A549 treated with CORT108297 at 1 μM for 4 hours (cell line): Measurements from ENCODE around the gene ELF3. TPM values are rescaled to one million over a fixed set of nuclear protein-coding genes. Genes with fewer than 3 reads are reported as not detected.

Experiments used
- total RNA-seq: library from RNA; stranded (reverse); fragments of 200-300 nt; extraction: Qiagen RNA extraction; gene quantifications from 5 replicates; pipeline ENCODE4 v1.2.3, GENCODE V29; 2022

Gene ELF3
- total RNA-seq = 183 to 288 TPM (median 257 TPM) in 5 replicates

DNA sequence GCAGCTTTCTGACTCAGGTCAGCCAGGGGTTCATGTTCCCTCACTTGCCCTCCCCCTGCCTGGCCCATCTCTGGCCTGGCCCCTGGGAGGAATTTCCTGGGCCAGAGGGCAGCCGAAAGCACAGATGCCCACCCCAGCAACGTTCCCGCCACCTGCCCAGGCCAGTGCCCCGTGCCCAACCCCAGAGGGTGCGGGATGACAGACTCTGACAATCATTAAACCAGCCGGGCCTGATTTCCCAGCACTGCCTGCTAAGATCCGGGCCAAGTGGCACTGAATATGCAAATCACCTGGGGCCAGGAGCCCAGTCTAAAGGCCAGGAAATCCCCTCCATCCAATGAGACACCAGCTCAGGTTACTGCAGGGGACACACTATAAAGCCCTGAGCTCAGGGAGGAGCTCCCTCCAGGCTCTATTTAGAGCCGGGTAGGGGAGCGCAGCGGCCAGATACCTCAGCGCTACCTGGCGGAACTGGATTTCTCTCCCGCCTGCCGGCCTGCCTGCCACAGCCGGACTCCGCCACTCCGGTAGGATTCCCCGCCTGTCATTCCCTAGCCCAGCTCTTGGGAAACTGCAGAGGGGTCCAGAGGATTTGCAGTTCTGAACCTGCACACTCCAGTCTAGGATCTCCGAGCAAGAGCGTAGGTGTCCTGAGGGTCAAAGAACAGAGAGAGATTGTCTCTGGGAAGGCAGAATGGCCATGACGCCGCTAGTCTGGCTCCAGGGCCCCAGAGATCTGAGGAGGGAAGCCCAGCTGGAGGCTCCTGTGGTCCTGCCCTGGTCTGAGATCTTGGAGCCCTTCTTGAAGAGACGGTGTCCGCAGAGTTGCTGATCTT lies at the start of gene ELF3:
Gene ELF3 (plus strand): TSS at position 408 of the 836 bp plus-strand sequence. CDS start 550 bp downstream, outside the sequence.

DNA sequence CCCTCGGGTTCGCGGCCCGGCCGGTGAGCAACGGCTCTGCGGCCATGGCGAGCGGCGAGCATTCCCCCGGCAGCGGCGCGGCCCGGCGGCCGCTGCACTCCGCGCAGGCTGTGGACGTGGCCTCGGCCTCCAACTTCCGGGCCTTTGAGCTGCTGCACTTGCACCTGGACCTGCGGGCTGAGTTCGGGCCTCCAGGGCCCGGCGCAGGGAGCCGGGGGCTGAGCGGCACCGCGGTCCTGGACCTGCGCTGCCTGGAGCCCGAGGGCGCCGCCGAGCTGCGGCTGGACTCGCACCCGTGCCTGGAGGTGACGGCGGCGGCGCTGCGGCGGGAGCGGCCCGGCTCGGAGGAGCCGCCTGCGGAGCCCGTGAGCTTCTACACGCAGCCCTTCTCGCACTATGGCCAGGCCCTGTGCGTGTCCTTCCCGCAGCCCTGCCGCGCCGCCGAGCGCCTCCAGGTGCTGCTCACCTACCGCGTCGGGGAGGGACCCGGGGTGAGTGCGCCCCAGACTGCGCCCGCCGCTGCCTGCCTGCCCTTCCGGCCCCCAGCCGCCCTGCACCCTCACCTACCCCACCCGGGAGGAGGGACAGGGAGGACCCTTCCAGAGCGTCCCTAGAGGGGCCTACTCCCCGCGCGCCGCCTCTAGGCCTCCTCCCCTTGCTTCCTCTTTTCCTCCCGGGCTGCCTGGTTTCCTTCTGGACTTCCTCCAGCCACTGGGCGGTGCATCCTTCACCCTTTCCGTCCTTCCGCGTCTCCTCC lies 27.6 kb upstream of the ELF3 start, which contains the start of gene RNPEP:
Gene RNPEP (plus strand): TSS at position 26 of the 757 bp plus-strand sequence. CDS start 19 bp downstream, at position 45.

Other genes with a start within 250 kb of the ELF3 start
- 24.9 to 42.6 TPM (median 41.7 TPM) in 5 replicates for gene IPO9, start 181.4 kb upstream of the ELF3 start, total RNA-seq
- 10.7 to 19.4 TPM (median 17.9 TPM) in 5 replicates for gene SHISA4, start 121.7 kb upstream of the ELF3 start, total RNA-seq
- gene LMOD1, start 64.0 kb upstream of the ELF3 start, total RNA-seq = not detected in 5 replicates
- 93.4 to 156 TPM (median 98.8 TPM) in 5 replicates for gene TIMM17A, start 55.1 kb upstream of the ELF3 start, total RNA-seq
- 85.6 to 92.9 TPM (median 88.3 TPM) in 5 replicates for gene RNPEP, start 27.9 kb upstream of the ELF3 start, total RNA-seq
- 0.10 to 0.19 TPM (median 0.16 TPM) in 5 replicates for gene GPR37L1, start 112.3 kb downstream of the ELF3 start, total RNA-seq
- gene ARL8A, start 134.2 kb downstream of the ELF3 start, total RNA-seq = 39.8 to 53.3 TPM (median 46.4 TPM) in 5 replicates
- gene PTPN7, start 150.0 kb downstream of the ELF3 start, total RNA-seq = 0.07 to 0.10 TPM in 2 of 5 replicates, not detected in the others
- gene LGR6, start 183.2 kb downstream of the ELF3 start, total RNA-seq = 0.35 to 1.1 TPM (median 0.55 TPM) in 5 replicates